HG02588 (cell line): ENCODE measurements around the gene ZFTA.
A peak's percentile ranks its signal among the peaks of the same experiment; 100 is the strongest.
"Not testable (repeated sequence)": the region's sequence is repeated elsewhere in the genome, so short reads cannot be mapped to it uniquely, and the experiment has no call there.

ENCODE experiments used
- ATAC-seq: cut with Tn5 transposase; IDR thresholded peaks from one replicate; pipeline ENCODE4 v1.9.1; 2021; ENCODE audit warnings: mild to moderate bottlenecking, moderate library complexity; ENCODE audit not compliant: unreplicated experiment

Gene ZFTA

GRCh38 chr11:63768237-63769041 lies at the start of gene ZFTA:
Gene ZFTA (minus strand): TSS chr11:63768775. CDS start chr11:63768622, 153 bp downstream.
- ATAC-seq = peak; percentile 57

DNA sequence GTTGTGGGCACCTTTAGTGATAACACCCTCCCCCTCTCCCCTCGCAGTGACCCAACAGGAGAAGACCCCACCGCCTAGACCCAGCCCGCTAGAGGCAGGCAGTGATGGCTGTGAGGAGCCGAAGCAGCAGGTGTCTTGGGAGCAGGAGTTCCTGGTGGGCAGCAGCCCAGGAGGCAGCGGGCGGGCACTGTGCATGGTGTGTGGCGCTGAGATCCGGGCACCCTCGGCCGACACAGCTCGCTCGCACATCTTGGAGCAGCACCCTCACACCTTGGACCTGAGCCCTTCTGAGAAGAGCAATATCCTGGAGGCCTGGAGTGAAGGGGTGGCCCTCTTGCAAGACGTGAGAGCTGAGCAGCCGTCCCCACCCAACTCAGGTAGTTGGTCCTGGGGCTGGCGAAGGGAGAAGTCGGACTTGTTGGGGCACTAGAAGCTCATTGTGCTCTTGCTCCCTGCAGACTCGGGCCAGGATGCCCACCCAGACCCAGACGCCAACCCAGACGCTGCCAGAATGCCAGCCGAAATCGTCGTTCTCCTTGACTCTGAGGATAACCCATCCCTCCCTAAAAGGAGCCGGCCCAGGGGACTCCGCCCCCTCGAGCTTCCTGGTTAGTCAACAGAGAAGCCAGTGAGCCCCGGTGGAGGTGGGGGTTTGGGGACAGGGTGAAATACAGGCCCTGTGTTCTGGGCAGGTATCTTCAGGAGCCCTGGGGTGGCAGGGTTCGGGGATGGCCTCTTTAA lies 49.4 kb upstream of the ZFTA start:
- no peak for ATAC-seq

- ATAC-seq = no peak
These were observed 48.2 kb upstream of the ZFTA start for GRCh38 chr11:63816732-63817131.

DNA sequence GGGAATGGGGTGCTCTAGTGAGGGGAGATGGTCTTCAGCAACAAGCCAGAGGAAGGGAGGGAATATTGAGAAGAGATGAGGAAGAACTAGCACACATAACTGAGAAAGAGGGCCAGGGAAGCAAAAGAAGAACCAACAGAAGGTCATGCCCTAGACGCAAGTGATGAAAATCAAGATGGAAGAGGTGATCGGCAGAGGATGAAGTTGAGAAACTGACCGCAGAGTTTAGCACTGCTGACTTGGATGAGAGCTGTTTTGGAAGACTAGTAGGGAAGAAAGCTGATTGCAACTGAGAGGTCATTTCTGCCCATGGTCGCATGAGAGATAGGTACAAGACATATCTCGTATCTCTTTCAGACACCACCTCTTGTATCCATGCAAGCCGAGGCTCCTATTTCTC lies 47.6 kb upstream of the ZFTA start:
- ATAC-seq = no peak

DNA sequence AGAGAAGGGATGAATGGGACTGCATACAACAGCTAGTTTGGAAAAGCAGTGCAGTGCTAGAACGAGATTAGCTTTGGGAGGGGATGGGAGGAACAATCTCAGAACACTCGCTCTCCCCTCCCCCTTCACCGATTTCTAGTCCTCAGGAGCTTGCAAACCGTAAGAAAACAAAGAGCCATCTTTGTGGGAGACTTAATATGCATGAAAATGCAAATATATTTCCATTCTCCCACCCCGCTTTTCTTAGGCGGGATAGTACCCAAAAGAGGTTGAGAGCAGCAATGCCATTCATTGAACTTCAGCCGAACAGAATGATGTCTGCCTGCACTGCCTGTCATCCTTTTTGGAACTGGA lies 45.8 kb upstream of the ZFTA start:
- no peak for ATAC-seq

DNA sequence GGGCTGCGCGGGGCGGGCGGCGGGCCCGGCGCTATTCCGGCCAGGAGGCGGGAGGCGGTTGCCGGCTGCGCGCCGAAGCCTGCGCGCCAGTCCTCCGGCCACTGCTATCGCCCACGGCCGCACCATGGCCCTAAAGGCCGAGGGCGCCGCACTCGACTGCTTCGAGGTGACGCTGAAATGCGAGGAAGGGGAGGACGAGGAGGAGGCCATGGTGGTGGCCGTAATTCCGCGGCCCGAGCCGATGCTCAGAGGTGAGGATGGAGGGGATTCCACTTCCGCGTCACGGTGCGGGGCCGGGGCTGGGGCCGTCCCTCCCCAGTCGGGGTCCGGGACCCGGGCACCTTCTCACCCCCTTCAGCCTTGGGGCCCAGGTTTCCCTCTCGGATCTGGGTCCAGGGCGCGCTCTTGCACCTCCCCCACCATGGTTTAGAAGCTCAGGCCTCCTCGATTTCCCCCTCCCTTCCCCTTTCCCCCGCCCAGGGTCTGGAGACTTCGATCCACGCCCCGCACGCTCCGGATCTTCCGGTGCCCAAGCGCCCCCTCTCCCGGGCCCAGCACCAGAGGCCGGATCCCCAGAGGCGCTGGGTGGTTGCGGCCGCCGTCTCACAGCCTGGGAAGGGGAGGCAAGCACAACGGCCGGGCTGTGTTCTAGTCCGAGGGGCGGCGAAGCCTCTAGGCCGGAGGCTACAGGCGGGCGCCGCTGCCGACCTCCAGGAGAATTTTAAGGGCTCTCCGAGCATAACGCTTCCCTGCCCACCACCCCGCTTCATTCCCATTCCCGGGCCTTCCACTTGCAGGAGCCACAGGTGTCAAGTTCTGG lies 45.2 kb upstream of the ZFTA start:
- ATAC-seq = peak; percentile 34

GRCh38 chr11:63813035-63813562 lies 44.5 kb upstream of the ZFTA start, which contains the start of gene SPINDOC:
Gene SPINDOC (plus strand): TSS chr11:63813456. CDS start chr11:63813687, 231 bp downstream.
- peak; percentile 80 for ATAC-seq

- no peak for ATAC-seq
These were observed 42.9 kb upstream of the ZFTA start for GRCh38 chr11:63811522-63811921.

- ATAC-seq = not testable (repeated sequence)
These were observed 41.8 kb upstream of the ZFTA start for GRCh38 chr11:63810383-63810782.

DNA sequence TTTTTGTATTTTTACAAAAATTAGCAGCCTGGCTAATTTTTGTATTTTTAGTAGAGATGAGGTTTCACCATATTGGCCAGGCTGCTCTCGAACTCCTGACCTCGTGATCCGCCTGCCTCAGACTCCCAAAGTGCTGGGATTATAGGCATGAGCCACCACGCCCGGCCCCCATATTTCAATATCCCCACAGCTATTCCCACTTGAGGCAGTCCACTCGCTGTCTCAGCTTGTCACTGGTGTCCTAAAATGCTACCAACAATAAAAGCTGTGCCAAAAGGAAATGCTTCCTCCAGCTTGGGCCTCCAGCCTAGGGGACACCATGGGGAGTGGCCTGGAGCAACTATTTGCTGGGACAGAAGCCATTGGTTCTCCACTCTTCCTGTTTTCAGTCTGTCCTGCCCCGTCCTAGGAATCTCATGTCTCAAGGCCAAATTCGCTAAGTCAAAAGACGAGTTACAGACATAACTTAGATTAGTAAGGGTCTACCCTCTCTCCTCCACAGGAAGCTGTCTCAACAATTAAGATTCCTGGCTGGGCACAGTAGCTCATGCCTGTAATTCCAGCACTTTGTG lies 37.4 kb upstream of the ZFTA start:
- no peak for ATAC-seq

- no peak for ATAC-seq
These were observed 35.7 kb upstream of the ZFTA start for GRCh38 chr11:63804259-63804658.

GRCh38 chr11:63802637-63803414 lies 34.3 kb upstream of the ZFTA start:
- no peak for ATAC-seq

DNA sequence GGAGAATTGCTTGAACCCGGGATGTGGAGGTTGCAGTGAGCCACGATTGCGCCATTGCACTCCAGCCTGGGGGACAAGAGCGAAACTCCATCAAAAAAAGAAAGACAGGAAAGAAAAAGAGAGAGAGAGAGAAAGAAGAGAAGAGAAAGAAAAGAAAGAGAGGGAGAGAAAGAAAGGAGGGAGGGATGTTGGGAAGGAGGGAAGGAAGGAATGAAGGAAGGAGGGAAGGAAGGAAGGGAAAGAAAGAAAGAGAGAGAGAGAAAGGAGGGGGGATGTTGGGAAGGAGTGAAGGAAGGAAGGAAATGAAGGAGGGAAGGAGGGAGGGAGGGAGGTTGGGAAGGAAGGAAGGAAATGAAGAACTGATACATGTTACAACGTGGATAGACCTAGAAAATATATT lies 32.3 kb upstream of the ZFTA start:
- no peak for ATAC-seq

- ATAC-seq = no peak
These were observed 26.5 kb upstream of the ZFTA start for GRCh38 chr11:63795066-63795465.

DNA sequence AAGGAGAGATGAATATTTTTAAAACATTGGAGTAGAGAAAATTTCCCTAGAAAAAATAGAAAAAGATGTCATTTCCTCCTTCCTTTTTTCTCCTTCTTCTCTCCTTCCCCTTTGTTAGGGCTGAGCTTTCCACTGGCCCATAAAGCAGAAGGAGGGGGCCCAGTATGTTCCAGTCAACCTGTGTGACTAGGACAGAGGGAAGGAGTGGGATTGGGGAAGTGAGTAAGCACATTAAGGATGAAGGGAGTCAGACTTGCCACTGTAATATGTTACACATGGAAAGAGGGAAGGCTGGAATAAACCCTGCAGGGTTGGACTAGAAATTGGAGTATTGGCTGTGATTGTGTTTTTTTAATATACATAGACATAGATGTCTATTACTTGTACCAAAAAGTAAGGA lies 24.6 kb upstream of the ZFTA start:
- ATAC-seq = no peak

DNA sequence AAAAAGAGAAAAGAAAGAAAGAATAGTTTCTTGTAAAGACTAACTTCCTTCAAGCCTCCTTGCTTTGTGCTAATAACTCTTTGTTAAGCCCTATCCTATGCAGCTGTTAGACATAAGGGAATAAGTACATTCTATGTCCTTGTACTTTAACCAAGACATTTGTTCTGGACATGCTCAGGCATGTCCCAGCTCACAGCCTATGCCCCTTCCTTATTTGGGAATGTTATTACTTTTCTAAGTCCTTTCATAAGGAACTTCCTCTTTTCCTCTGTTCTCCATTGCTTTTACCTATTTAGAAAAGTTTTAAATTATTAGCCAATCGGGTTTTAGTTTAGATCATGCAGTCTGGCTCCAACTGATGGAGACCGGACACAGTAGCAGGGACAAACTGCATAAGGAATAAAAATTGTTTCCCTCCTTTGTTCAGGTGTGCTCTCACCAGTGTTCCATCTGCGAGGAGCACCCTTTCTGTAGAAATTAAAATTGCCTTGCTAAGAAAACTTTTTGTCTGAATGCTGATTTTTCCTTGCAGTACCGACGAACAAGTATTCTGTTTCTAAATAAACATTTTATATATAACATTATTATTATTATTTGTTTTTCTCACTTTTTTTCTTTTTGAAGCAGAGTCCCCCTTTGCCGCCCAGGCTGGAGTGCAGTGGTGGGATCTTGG lies 23.1 kb upstream of the ZFTA start:
- no peak for ATAC-seq

GRCh38 chr11:63785823-63786222 lies 17.2 kb upstream of the ZFTA start:
- no peak for ATAC-seq

DNA sequence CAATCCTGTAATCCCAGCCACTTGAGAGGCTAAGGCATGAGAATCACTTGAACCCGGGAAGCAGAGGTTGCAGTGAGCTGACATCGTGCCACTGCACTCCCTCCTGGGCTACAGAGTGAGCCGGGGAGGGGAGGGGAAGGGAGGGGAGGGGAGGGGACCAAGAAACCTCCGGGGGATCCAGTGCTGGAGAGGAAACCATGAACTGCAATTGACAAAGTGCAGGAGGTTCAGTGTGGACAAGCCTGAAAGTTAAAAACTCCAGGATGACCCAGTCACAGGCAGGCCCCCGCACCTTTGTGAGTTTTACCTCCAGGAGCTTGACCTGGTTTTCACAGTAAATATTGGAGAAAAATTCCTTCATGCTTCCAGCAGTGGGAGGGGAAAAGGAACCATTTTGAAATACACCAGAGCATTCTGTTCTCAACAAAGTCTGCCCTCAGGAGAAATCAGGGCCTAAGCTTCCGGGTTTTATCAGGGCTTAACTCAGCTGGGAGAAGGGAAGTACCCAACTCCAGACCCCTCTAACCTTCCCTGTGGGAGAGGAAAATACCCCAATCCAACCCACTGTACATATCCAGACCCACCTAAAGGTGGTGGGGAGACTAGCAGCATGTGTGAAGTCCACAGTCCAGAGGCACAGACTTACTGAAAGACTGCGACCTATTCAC lies 15.5 kb upstream of the ZFTA start:
- no peak for ATAC-seq

DNA sequence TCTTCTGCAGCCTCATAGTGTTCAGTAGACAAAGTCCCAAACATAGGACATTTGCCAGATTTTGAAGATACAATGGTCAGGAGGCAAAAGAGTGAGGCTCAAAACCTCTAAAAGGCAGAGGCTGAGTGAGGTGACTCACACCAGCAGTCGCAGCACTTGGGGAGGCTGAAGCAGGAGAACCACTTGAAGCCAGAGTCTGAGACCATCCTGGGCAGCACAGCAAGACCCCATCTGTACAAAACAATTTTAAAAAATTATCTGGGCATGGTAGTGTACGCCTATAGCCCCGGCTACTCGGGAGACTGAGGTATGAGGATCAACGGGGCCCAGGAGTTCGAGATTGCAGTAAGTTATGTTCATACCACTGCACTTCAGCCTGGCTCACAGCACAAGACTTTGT lies 14.2 kb upstream of the ZFTA start:
- no peak for ATAC-seq
